Ishikawa (cell line): ENCODE measurements around the gene PLCE1.

ENCODE experiments used
- CEBPB ChIP-seq: IDR thresholded peaks from 2 replicates; pipeline ENCODE4 v1.6.1; 2012
- CREB1 ChIP-seq: IDR thresholded peaks from 2 replicates; pipeline ENCODE4 v1.6.1; 2012; ENCODE audit warnings: low read depth
- EGR1 ChIP-seq: IDR thresholded peaks from 2 replicates; pipeline ENCODE4 v1.6.1; 2012
- EP300 ChIP-seq: IDR thresholded peaks from 2 replicates; pipeline ENCODE4 v1.6.1; 2012; ENCODE audit warnings: borderline replicate concordance
- NFIC ChIP-seq: IDR thresholded peaks from 2 replicates; pipeline ENCODE4 v1.6.1; 2012
- RAD21 ChIP-seq: IDR thresholded peaks from 2 replicates; pipeline ENCODE4 v1.6.1; 2012; ENCODE audit warnings: low read depth
- TAF1 ChIP-seq: IDR thresholded peaks from 2 replicates; pipeline ENCODE4 v1.6.1; 2012; ENCODE audit warnings: low read depth, mild to moderate bottlenecking
- YY1 ChIP-seq: IDR thresholded peaks from 2 replicates; pipeline ENCODE4 v1.6.1; 2012; ENCODE audit warnings: low read depth
- ZBTB7A ChIP-seq: IDR thresholded peaks from 2 replicates; pipeline ENCODE4 v1.6.1; 2012; ENCODE audit warnings: low read depth
- TF ChIP-seq, protein P1 (sequence below): IDR thresholded peaks from 2 replicates; pipeline ENCODE4 v1.6.1; 2012; ENCODE audit warnings: low read depth, mild to moderate bottlenecking
- TF ChIP-seq, protein P2 (sequence below): IDR thresholded peaks from 2 replicates; pipeline ENCODE4 v1.6.1; 2012

- TF ChIP-seq EGR1 = no peak
- TF ChIP-seq EP300 = no peak
- TF ChIP-seq RAD21 = no peak
- no peak for TF ChIP-seq CEBPB
- no peak for TF ChIP-seq TAF1
- TF ChIP-seq YY1 = no peak
- TF ChIP-seq, protein P1, sequence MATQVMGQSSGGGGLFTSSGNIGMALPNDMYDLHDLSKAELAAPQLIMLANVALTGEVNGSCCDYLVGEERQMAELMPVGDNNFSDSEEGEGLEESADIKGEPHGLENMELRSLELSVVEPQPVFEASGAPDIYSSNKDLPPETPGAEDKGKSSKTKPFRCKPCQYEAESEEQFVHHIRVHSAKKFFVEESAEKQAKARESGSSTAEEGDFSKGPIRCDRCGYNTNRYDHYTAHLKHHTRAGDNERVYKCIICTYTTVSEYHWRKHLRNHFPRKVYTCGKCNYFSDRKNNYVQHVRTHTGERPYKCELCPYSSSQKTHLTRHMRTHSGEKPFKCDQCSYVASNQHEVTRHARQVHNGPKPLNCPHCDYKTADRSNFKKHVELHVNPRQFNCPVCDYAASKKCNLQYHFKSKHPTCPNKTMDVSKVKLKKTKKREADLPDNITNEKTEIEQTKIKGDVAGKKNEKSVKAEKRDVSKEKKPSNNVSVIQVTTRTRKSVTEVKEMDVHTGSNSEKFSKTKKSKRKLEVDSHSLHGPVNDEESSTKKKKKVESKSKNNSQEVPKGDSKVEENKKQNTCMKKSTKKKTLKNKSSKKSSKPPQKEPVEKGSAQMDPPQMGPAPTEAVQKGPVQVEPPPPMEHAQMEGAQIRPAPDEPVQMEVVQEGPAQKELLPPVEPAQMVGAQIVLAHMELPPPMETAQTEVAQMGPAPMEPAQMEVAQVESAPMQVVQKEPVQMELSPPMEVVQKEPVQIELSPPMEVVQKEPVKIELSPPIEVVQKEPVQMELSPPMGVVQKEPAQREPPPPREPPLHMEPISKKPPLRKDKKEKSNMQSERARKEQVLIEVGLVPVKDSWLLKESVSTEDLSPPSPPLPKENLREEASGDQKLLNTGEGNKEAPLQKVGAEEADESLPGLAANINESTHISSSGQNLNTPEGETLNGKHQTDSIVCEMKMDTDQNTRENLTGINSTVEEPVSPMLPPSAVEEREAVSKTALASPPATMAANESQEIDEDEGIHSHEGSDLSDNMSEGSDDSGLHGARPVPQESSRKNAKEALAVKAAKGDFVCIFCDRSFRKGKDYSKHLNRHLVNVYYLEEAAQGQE = no peak
- no peak for TF ChIP-seq ZBTB7A
- no peak for TF ChIP-seq CREB1
- TF ChIP-seq, protein P2, sequence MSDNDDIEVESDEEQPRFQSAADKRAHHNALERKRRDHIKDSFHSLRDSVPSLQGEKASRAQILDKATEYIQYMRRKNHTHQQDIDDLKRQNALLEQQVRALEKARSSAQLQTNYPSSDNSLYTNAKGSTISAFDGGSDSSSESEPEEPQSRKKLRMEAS = no peak
- TF ChIP-seq NFIC = no peak
These were observed 30.8 kb upstream of the PLCE1 start for GRCh38 chr10:93962973-93963372.
